SIG-M5 (cell line): ENCODE data around the gene ESR1.
"Not testable (repeated sequence)": the region's sequence is repeated elsewhere in the genome, so short reads cannot be mapped to it uniquely, and the experiment has no call there.

Experiments used
- DNase-seq: peaks from one replicate; lab custom pipeline; 2025; lab: John Stamatoyannopoulos, UW

ESR1 gene

GRCh38 chr6:151992091-151992490, 184.6 kb downstream of the ESR1 start:
- DNase-seq, result no peak

GRCh38 chr6:151993364-151993763, 185.9 kb downstream of the ESR1 start:
- no peak for DNase-seq

- no peak for DNase-seq
Measured at GRCh38 chr6:151998784-151999183, 191.3 kb downstream of the ESR1 start.

- no peak for DNase-seq
Measured at GRCh38 chr6:151999194-151999593, 191.7 kb downstream of the ESR1 start.

DNA sequence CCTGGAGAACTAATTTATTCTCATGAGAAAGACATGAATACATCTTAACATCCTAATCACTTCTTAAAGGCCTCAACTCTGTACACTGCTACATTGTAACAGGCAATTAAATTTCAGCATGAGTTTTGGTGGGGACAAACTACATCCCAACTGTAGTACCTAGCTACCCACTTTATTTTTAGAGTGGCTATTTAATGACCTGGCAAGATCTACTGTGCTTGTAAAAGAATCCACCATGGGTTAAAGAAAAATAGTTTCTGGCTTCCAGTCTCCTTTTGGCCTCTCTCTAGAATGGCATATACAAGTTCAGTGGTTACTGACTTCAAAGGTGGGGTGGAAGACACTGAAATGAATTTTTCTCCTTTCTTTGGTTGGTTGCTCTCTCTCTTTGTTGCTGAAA, 193.9 kb downstream of the ESR1 start:
- DNase-seq, result no peak

DNA sequence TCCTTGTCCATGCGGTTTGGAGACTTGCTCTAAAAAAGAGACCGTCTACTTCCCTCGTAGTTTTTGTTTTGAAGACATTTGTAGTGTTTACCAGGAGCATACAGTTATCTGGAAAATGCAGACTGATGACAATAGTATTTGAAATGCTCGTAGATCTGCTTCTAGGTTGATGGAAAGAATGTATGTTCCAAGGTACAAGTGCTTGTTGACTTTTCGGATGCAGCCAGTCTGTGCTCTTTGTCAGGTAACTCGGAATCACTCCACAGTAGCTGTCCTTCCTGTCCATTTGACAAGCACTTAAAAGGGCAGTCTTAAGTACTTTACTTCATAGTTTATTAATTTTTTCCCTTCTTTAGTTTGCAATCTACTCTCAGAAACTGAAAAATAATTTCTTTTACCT, 194.8 kb downstream of the ESR1 start:
- no peak for DNase-seq

GRCh38 chr6:152004036-152004566, 196.6 kb downstream of the ESR1 start:
- no peak for DNase-seq

DNA sequence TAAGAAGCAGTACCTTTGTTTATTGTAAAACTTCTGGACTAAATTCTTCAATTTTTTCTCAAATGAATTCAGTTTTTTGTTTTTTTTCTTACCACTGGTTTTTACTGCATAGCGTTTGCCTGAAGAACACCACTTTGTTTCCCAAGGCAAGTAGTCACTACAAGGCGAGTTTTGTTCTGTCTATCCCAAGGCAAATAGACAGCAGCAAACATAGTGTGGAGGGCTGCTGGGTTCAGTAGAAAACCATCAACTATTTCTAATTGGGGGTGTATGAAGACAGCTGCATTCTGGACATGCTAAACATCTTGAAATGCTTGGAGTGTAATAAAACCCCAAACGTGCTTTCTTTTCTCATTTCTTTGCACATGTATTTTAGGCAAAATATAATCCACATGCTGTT, 197.4 kb downstream of the ESR1 start:
- no peak for DNase-seq

DNA sequence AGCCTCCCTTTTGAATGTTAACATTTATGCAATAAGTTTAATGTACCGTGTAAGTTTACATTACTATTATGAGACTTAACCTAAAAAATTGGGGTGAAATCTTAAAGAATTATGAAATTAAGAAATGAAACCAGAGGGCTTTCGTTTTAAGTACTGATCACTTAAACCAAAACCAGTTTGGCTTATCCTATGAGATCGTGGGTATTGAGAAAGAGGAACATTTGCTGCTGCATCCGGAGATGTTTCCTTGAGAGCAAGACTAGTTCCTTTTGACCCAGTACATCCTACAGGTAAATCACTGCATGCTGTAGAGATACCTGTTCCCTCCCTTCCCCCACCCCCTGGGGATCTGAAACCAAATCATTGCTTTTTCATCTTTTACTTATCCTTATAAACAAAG, 201.3 kb downstream of the ESR1 start:
- no peak for DNase-seq

- DNase-seq, result no peak
Measured at GRCh38 chr6:152012227-152012626, 204.7 kb downstream of the ESR1 start.

- no peak for DNase-seq
Measured at GRCh38 chr6:152018876-152019275, 211.4 kb downstream of the ESR1 start.

GRCh38 chr6:152022303-152022702, 214.8 kb downstream of the ESR1 start:
- no peak for DNase-seq

GRCh38 chr6:152023613-152024012, 216.1 kb downstream of the ESR1 start:
- DNase-seq, result no peak

DNA sequence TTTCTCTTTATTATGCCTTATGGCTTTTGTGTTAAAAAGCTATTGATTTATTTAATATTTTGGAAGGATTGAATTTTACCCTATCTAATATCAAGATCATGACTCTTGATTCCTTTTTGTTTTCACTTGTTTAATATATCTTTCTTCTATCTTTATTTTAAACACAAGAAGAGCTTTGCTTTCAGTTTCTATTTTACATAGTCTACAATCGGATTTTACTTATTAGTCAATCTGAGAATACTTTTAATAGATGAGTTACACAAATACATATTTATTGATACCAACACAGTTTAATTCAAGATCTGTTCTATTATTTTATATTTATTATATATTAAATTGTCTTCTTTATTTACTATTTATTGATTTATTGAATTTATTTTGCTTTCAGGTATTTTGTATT, 218.8 kb downstream of the ESR1 start:
- no peak for DNase-seq

- DNase-seq, result not testable (repeated sequence)
Measured at GRCh38 chr6:152026744-152027143, 219.3 kb downstream of the ESR1 start.

- not testable (repeated sequence) for DNase-seq
Measured at GRCh38 chr6:152033765-152034164, 226.3 kb downstream of the ESR1 start.

DNA sequence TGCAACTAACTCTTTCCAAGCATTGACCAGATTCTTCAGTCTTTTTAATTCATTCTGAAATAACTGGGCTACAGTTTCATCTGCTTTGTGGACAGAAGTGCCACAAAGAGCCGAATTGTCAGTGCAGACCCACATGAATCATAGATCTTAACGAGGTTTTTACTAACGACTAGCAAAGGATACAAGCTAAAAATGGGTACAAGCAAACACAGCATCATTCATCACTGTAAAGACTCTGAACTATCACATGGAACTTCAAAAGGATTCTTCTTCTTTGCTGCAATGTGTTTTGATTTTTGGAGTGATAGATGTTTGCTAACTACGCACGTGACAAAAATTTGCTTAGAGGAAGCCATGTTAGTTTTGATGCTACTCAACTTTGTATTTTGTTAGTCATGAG, 227.1 kb downstream of the ESR1 start:
- DNase-seq, result no peak

- DNase-seq, result no peak
Measured at GRCh38 chr6:152046118-152046517, 238.6 kb downstream of the ESR1 start.

DNA sequence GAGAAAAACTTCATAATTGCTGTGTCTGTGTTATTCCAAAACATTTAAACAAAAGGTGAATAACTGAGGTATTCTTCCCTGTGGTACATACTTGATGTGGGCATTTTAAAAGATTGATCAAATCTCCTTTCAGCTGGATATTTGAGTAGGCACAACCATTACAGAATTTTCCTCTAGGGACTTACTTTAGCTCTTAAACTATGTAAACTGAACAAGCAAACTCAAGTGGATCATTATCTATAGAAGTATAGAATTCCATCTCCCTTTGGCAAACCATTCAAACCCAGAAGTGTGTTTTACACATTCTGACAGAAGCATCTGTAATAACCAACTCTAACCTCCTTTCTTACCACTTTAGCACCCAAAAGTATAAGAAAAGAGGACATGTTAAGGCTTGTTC, 241.4 kb downstream of the ESR1 start:
- DNase-seq, result no peak

- DNase-seq, result no peak
Measured at GRCh38 chr6:152049502-152049901, 242.0 kb downstream of the ESR1 start.

DNA sequence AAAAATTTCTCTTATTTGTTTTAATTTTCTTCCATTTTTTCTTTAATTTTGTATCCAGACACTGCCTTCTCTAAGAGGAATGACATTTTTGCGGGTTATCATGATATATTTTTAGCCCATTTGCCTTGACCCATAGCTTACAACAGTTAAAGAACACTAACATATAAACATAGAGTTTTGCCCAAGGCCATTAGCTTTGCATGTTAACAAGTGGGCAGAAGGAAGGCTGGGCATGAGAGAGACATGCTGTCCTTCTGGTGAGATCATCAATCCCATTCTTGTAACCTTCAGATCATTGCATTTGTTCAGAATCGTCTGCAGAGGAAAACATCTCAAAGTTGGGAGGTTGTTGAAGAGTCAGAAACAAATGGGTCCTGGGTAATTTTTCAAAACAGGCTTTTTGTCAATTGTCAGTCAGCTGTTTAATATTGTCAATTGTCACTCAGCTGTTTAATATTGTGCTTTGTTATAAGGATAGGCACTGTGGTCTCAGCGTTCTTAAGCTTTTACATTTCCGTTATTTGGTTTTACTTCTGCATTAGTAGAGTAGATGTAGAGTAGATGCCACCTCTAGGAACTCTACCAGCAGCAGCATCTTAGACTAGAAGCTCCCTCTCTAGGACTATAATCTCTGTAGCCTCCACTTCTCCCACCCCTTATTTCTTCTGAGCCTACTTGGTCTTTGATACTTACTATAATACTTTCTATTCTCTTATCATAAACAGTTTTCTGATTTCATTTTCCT, 243.1 kb downstream of the ESR1 start:
- no peak for DNase-seq

- DNase-seq, result no peak
Measured at GRCh38 chr6:152052061-152052460, 244.6 kb downstream of the ESR1 start.

GRCh38 chr6:152053332-152053731, 245.8 kb downstream of the ESR1 start:
- DNase-seq, result no peak

DNA sequence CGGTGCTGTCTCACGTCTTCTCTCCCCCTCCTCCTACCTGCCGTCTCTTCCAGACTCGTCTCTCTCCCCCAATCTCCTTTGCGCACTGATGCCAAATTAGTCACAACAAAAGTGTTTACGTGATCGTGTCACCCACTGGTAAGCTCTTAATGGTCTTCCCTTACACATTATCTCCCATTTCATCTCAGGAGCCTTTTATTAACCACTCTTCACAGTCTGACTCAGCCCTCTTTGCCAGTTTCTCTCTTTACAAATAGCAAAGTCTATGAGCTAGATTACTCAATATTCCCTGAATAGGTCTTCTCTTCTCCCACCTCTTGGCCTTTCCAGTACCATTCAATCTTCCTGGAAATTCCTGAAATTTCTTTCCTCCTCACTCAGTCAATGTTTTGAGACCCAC, 247.0 kb downstream of the ESR1 start:
- no peak for DNase-seq
